GM12878 (cell line): ENCODE results near the gene VTI1A.

Experiments
- BHLHE40 ChIP-seq, 2 experiments: fragments of 450-650 bp in 1 of 2; IDR thresholded peaks; 2 replicates each; pipeline ENCODE4 v1.6.1; 2011 to 2017; ENCODE audit warnings: low read depth in 2 of 2, borderline replicate concordance in 1 of 2, improper control_type of control experiment in 1 of 2, low read length in 1 of 2, mild to moderate bottlenecking in 1 of 2
- CBFB ChIP-seq: IDR thresholded peaks from 2 replicates; pipeline ENCODE4 v1.6.1; 2016; ENCODE audit warnings: antibody characterized with exemption, low read depth
- CTCF ChIP-seq, 3 experiments: IDR thresholded peaks in 2 of 3; conservative IDR thresholded peaks in 1 of 3; 2 replicates each; pipeline ENCODE4 v1.5.1; 2011; ENCODE audit warnings: low read depth in 3 of 3, low read length in 3 of 3, mild to moderate bottlenecking in 3 of 3, control low read depth in 2 of 3, moderate library complexity in 2 of 3, inconsistent platforms in 1 of 3, mixed read lengths in 1 of 3; ENCODE audit not compliant: control insufficient read depth in 2 of 3, insufficient read depth in 1 of 3; ENCODE audit errors: extremely low read depth in 1 of 3
- ESRRA ChIP-seq: IDR thresholded peaks from 2 replicates; pipeline ENCODE4 v1.6.1; 2012; ENCODE audit warnings: mild to moderate bottlenecking, low read length, improper control_type of control experiment
- HCFC1 ChIP-seq: fragments of 150-350 bp; IDR thresholded peaks from 2 replicates; pipeline ENCODE4 v1.6.1; 2014; ENCODE audit warnings: low read length
- JUNB ChIP-seq: IDR thresholded peaks from 2 replicates; pipeline ENCODE4 v1.6.1; 2016; ENCODE audit warnings: antibody characterized with exemption, mild to moderate bottlenecking
- RCOR1 ChIP-seq: conservative IDR thresholded peaks from 2 replicates; pipeline ENCODE4 v1.6.1; 2012; ENCODE audit warnings: low read depth, low read length, improper control_type of control experiment
- TAF1 ChIP-seq: IDR thresholded peaks from 2 replicates; pipeline ENCODE4 v1.6.1; 2011; ENCODE audit warnings: mild to moderate bottlenecking, low read depth, low read length, borderline replicate concordance
- YBX1 ChIP-seq: fragments of 450-650 bp; IDR thresholded peaks from 2 replicates; pipeline ENCODE4 v1.6.1; 2016; ENCODE audit warnings: antibody characterized with exemption

GRCh38 chr10:112618814-112619213, 171.8 kb downstream of the VTI1A start:
- TF ChIP-seq CTCF (IDR thresholded peaks at IDR 0.05 in 2 of 3, conservative IDR thresholded peaks at IDR 0.05 in 1 of 3; ENCODE audit: control insufficient read depth in 2 of 3, extremely low read depth in 1 of 3, insufficient read depth in 1 of 3, low read depth in 3 of 3, low read length in 3 of 3) = no peak
- TF ChIP-seq JUNB = no peak
- no peak for TF ChIP-seq TAF1
- TF ChIP-seq BHLHE40 (IDR thresholded peaks at IDR 0.05; ENCODE audit: borderline replicate concordance in 1 of 2, low read depth in 2 of 2, low read length in 1 of 2) = no peak
- TF ChIP-seq ESRRA = no peak
- no peak for TF ChIP-seq RCOR1
- TF ChIP-seq YBX1 = no peak
- no peak for TF ChIP-seq CBFB
- TF ChIP-seq HCFC1 = no peak
